Measurements from ENCODE around the gene IL1RL2.

Gene IL1RL2

GRCh38 chr2:102262216-102263129 is 75.7 kb downstream of the IL1RL2 start:
- Histone ChIP-seq H3K27me3 (ENCODE audit: insufficient read depth, insufficient read length) (no peaks in the 10 kb centered on the region), H3K9ac (ENCODE audit: insufficient read length, low read depth) (no peak overlapping the region), H3K4me1 (ENCODE audit: insufficient read depth, insufficient read length) (no peaks in the 10 kb centered on the region), H3K36me3 (ENCODE audit: insufficient read depth, insufficient read length, low read length) (no peaks in the 10 kb centered on the region), H3K4me3 (ENCODE audit: insufficient read length, low read depth) (no peak overlapping the region), H3K9me3 (ENCODE audit: insufficient read depth, low read length) (no peaks in the 10 kb centered on the region)
- no peak for DNase-seq (ENCODE audit: low read depth, low spot score)
- no peak for TF ChIP-seq YY1 (IDR thresholded peaks at IDR 0.05; ENCODE audit: insufficient read depth, insufficient read length)
- no peak for TF ChIP-seq ZNF274 (IDR thresholded peaks at IDR 0.05; ENCODE audit: low read depth, low read length)
- TF ChIP-seq SUZ12 (IDR thresholded peaks at IDR 0.05; ENCODE audit: extremely low read depth, insufficient read depth, insufficient read length) = no peak

GRCh38 chr2:102264952-102265351 is 78.1 kb downstream of the IL1RL2 start:
- no peaks in the 10 kb centered on the region for H3K4me1 ChIP-seq (ENCODE audit: insufficient read depth, insufficient read length)
- TF ChIP-seq YY1 (IDR thresholded peaks at IDR 0.05; ENCODE audit: insufficient read depth, insufficient read length) (no peak), ZNF274 (IDR thresholded peaks at IDR 0.05; ENCODE audit: low read depth, low read length) (no peak), SUZ12 (IDR thresholded peaks at IDR 0.05; ENCODE audit: extremely low read depth, insufficient read depth, insufficient read length) (no peak)
- no peak overlapping the region for H3K4me3 ChIP-seq (ENCODE audit: insufficient read length, low read depth)
- H3K27me3 ChIP-seq (ENCODE audit: insufficient read depth, insufficient read length) = no peaks in the 10 kb centered on the region
- no peak overlapping the region for H3K9ac ChIP-seq (ENCODE audit: insufficient read length, low read depth)
- no peaks in the 10 kb centered on the region for H3K9me3 ChIP-seq (ENCODE audit: insufficient read depth, low read length)
- DNase-seq (ENCODE audit: low read depth, low spot score) = peak; percentile 3
- H3K36me3 ChIP-seq (ENCODE audit: insufficient read depth, insufficient read length, low read length) = no peaks in the 10 kb centered on the region

GRCh38 chr2:102266204-102266603 is 79.4 kb downstream of the IL1RL2 start:
- no peak for TF ChIP-seq ZNF274 (IDR thresholded peaks at IDR 0.05; ENCODE audit: low read depth, low read length)
- no peak for TF ChIP-seq SUZ12 (IDR thresholded peaks at IDR 0.05; ENCODE audit: extremely low read depth, insufficient read depth, insufficient read length)
- TF ChIP-seq YY1 (IDR thresholded peaks at IDR 0.05; ENCODE audit: insufficient read depth, insufficient read length) = no peak
- H3K4me1 ChIP-seq (ENCODE audit: insufficient read depth, insufficient read length) = no peaks in the 10 kb centered on the region
- H3K4me3 ChIP-seq (ENCODE audit: insufficient read length, low read depth) = no peak overlapping the region
- no peaks in the 10 kb centered on the region for H3K9me3 ChIP-seq (ENCODE audit: insufficient read depth, low read length)
- no peaks in the 10 kb centered on the region for H3K36me3 ChIP-seq (ENCODE audit: insufficient read depth, insufficient read length, low read length)
- H3K27me3 ChIP-seq (ENCODE audit: insufficient read depth, insufficient read length) = no peaks in the 10 kb centered on the region
- no peak overlapping the region for H3K9ac ChIP-seq (ENCODE audit: insufficient read length, low read depth)
- no peak for DNase-seq (ENCODE audit: low read depth, low spot score)

- Histone ChIP-seq H3K36me3 (ENCODE audit: insufficient read depth, insufficient read length, low read length) (no peaks in the 10 kb centered on the region), H3K9me3 (ENCODE audit: insufficient read depth, low read length) (no peaks in the 10 kb centered on the region), H3K4me3 (ENCODE audit: insufficient read length, low read depth) (no peak overlapping the region), H3K9ac (ENCODE audit: insufficient read length, low read depth) (no peak overlapping the region), H3K4me1 (ENCODE audit: insufficient read depth, insufficient read length) (no peaks in the 10 kb centered on the region), H3K27me3 (ENCODE audit: insufficient read depth, insufficient read length) (no peaks in the 10 kb centered on the region)
- no peak for TF ChIP-seq ZNF274 (IDR thresholded peaks at IDR 0.05; ENCODE audit: low read depth, low read length)
- no peak for TF ChIP-seq SUZ12 (IDR thresholded peaks at IDR 0.05; ENCODE audit: extremely low read depth, insufficient read depth, insufficient read length)
- TF ChIP-seq YY1 (IDR thresholded peaks at IDR 0.05; ENCODE audit: insufficient read depth, insufficient read length) = no peak
- DNase-seq (ENCODE audit: low read depth, low spot score) = no peak
These were observed 81.0 kb downstream of the IL1RL2 start for GRCh38 chr2:102267774-102268173.

GRCh38 chr2:102268510-102269199 is 81.8 kb downstream of the IL1RL2 start:
- Histone ChIP-seq H3K9me3 (ENCODE audit: insufficient read depth, low read length) (no peaks in the 10 kb centered on the region), H3K9ac (ENCODE audit: insufficient read length, low read depth) (no peak overlapping the region), H3K27me3 (ENCODE audit: insufficient read depth, insufficient read length) (no peaks in the 10 kb centered on the region), H3K4me3 (ENCODE audit: insufficient read length, low read depth) (no peak overlapping the region), H3K4me1 (ENCODE audit: insufficient read depth, insufficient read length) (no peaks in the 10 kb centered on the region), H3K36me3 (ENCODE audit: insufficient read depth, insufficient read length, low read length) (no peaks in the 10 kb centered on the region)
- TF ChIP-seq ZNF274 (IDR thresholded peaks at IDR 0.05; ENCODE audit: low read depth, low read length) = no peak
- no peak for TF ChIP-seq YY1 (IDR thresholded peaks at IDR 0.05; ENCODE audit: insufficient read depth, insufficient read length)
- no peak for TF ChIP-seq SUZ12 (IDR thresholded peaks at IDR 0.05; ENCODE audit: extremely low read depth, insufficient read depth, insufficient read length)
- no peak for DNase-seq (ENCODE audit: low read depth, low spot score)

GRCh38 chr2:102269200-102269524 is 82.3 kb downstream of the IL1RL2 start:
- Histone ChIP-seq H3K9ac (ENCODE audit: insufficient read length, low read depth) (no peak overlapping the region), H3K4me1 (ENCODE audit: insufficient read depth, insufficient read length) (no peaks in the 10 kb centered on the region), H3K27me3 (ENCODE audit: insufficient read depth, insufficient read length) (no peaks in the 10 kb centered on the region), H3K9me3 (ENCODE audit: insufficient read depth, low read length) (no peaks in the 10 kb centered on the region), H3K4me3 (ENCODE audit: insufficient read length, low read depth) (no peak overlapping the region), H3K36me3 (ENCODE audit: insufficient read depth, insufficient read length, low read length) (no peaks in the 10 kb centered on the region)
- DNase-seq (ENCODE audit: low read depth, low spot score) = no peak
- TF ChIP-seq SUZ12 (IDR thresholded peaks at IDR 0.05; ENCODE audit: extremely low read depth, insufficient read depth, insufficient read length) = no peak
- TF ChIP-seq ZNF274 (IDR thresholded peaks at IDR 0.05; ENCODE audit: low read depth, low read length) = no peak
- TF ChIP-seq YY1 (IDR thresholded peaks at IDR 0.05; ENCODE audit: insufficient read depth, insufficient read length) = no peak

- Histone ChIP-seq H3K9ac (ENCODE audit: insufficient read length, low read depth) (no peak overlapping the region), H3K9me3 (ENCODE audit: insufficient read depth, low read length) (peaks cover 6% of the 10 kb centered on the region; the same call in 1 of the 2 replicates), H3K4me3 (ENCODE audit: insufficient read length, low read depth) (no peak overlapping the region), H3K4me1 (ENCODE audit: insufficient read depth, insufficient read length) (no peaks in the 10 kb centered on the region), H3K27me3 (ENCODE audit: insufficient read depth, insufficient read length) (no peaks in the 10 kb centered on the region), H3K36me3 (ENCODE audit: insufficient read depth, insufficient read length, low read length) (no peaks in the 10 kb centered on the region)
- no peak for TF ChIP-seq YY1 (IDR thresholded peaks at IDR 0.05; ENCODE audit: insufficient read depth, insufficient read length)
- no peak for TF ChIP-seq ZNF274 (IDR thresholded peaks at IDR 0.05; ENCODE audit: low read depth, low read length)
- TF ChIP-seq SUZ12 (IDR thresholded peaks at IDR 0.05; ENCODE audit: extremely low read depth, insufficient read depth, insufficient read length) = no peak
- DNase-seq (ENCODE audit: low read depth, low spot score) = no peak
These were observed 85.0 kb downstream of the IL1RL2 start for GRCh38 chr2:102271844-102272243.
